SU-DHL-6 (cell line): ENCODE data around the gene FAM187B.
"Not testable (repeated sequence)": the region's sequence is repeated elsewhere in the genome, so short reads cannot be mapped to it uniquely, and the experiment has no call there.

Experiments
- H2AFZ ChIP-seq: fragments of 200-600 bp; sonication (generic); 2 replicates; pipeline ENCODE4 v1.6.1; 2014; ENCODE audit warnings: low read depth, mild to moderate bottlenecking, moderate library complexity, mixed read lengths, antibody characterized with exemption, low read length; ENCODE audit not compliant: severe bottlenecking
- H3F3A ChIP-seq: fragments of 200-600 bp; shearing (Covaris generic); 2 replicates; pipeline ENCODE4 v1.6.0; 2016; ENCODE audit warnings: antibody characterized with exemption, mild to moderate bottlenecking; ENCODE audit not compliant: insufficient read depth
- H3K27ac ChIP-seq: fragments of 200-600 bp; sonication (generic); 2 replicates; pipeline ENCODE4 v1.5.1; 2016; ENCODE audit warnings: low read depth, mild to moderate bottlenecking, low read length, moderate library complexity, mixed read lengths
- H3K27me3 ChIP-seq: fragments of 200-600 bp; sonication (generic), shearing (Covaris generic); 2 replicates; pipeline ENCODE4 v1.6.0; 2014; ENCODE audit warnings: mild to moderate bottlenecking, low read length
- H3K36me3 ChIP-seq: fragments of 200-600 bp; sonication (generic); 2 replicates; pipeline ENCODE4 v1.6.1; 2014; ENCODE audit warnings: mild to moderate bottlenecking, low read length, mixed read lengths
- H3K4me2 ChIP-seq: fragments of 300-600, 200-600 bp; shearing (Covaris generic), sonication (generic); 2 replicates; pipeline ENCODE4 v1.6.0; 2014; ENCODE audit warnings: low read length, low read depth, mild to moderate bottlenecking; ENCODE audit not compliant: poor library complexity, severe bottlenecking
- H3K4me3 ChIP-seq: fragments of 200-600 bp; sonication (generic); 2 replicates; pipeline ENCODE4 v1.5.1; 2014; ENCODE audit warnings: antibody characterized with exemption, low read length, mild to moderate bottlenecking, mixed read lengths; ENCODE audit not compliant: insufficient read depth, poor library complexity, severe bottlenecking
- H3K79me2 ChIP-seq: fragments of 200-600 bp; sonication (generic); 2 replicates; pipeline ENCODE4 v1.6.1; 2014; ENCODE audit warnings: mild to moderate bottlenecking, low read length, moderate library complexity; ENCODE audit not compliant: insufficient read depth
- H3K9ac ChIP-seq: fragments of 200-600 bp; sonication (generic); 2 replicates; pipeline ENCODE4 v1.7.0; 2014; ENCODE audit warnings: mild to moderate bottlenecking, low read length
- H3K9me2 ChIP-seq: fragments of 200-600 bp; sonication (generic); replicated peaks from 2 replicates; pipeline ENCODE4 v1.6.1; 2014; ENCODE audit warnings: low read length; ENCODE audit not compliant: insufficient read depth
- H3K9me3 ChIP-seq: fragments of 200-600 bp; sonication (generic); 2 replicates; pipeline ENCODE4 v1.6.1; 2014; ENCODE audit warnings: low read length, mixed read lengths; ENCODE audit not compliant: insufficient read depth
- H4K20me1 ChIP-seq: fragments of 200-600 bp; sonication (generic); 2 replicates; pipeline ENCODE4 v1.6.1; 2014; ENCODE audit warnings: low read depth, mild to moderate bottlenecking, antibody characterized with exemption, low read length, moderate library complexity, mixed read lengths
- EZH2phosphoT487 ChIP-seq: fragments of 200-600 bp; sonication (generic), shearing (Covaris generic); conservative IDR thresholded peaks from 2 replicates; pipeline ENCODE4 v1.6.1; 2018; ENCODE audit warnings: mild to moderate bottlenecking, antibody characterized with exemption, low read length, moderate library complexity, mixed read lengths
- TF ChIP-seq, protein P1 (sequence below): fragments of 200-600 bp; sonication (generic); IDR thresholded peaks from one replicate; pipeline ENCODE4 v1.5.1; 2017; ENCODE audit warnings: antibody characterized with exemption, mild to moderate bottlenecking, low read length, moderate library complexity; ENCODE audit not compliant: insufficient read depth, poor library complexity, severe bottlenecking

The FAM187B gene

DNA sequence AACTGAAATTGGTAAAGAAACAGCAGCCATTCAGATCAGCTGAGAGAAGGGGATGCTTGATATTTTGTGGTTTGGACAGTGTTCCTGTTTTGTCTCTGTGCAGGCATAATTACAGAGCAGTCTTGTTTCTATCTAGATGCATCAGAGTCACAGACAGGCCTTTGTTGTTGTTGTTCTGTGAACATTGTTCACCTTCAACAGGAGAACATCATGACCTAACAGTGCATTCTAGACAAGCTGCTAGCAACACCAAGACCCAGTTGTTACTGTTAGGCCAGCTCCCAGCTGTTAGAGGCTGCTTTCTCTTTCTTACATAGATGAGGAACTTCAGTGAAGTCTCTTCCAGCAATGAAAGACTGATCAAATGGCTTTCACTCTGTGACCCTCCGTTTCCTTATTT lies 11.8 kb upstream of the FAM187B start:
- no peak for TF ChIP-seq EZH2phosphoT487
- TF ChIP-seq, protein P1, sequence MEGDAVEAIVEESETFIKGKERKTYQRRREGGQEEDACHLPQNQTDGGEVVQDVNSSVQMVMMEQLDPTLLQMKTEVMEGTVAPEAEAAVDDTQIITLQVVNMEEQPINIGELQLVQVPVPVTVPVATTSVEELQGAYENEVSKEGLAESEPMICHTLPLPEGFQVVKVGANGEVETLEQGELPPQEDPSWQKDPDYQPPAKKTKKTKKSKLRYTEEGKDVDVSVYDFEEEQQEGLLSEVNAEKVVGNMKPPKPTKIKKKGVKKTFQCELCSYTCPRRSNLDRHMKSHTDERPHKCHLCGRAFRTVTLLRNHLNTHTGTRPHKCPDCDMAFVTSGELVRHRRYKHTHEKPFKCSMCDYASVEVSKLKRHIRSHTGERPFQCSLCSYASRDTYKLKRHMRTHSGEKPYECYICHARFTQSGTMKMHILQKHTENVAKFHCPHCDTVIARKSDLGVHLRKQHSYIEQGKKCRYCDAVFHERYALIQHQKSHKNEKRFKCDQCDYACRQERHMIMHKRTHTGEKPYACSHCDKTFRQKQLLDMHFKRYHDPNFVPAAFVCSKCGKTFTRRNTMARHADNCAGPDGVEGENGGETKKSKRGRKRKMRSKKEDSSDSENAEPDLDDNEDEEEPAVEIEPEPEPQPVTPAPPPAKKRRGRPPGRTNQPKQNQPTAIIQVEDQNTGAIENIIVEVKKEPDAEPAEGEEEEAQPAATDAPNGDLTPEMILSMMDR = no peak
- H3K9ac ChIP-seq = no peak overlapping the region

DNA sequence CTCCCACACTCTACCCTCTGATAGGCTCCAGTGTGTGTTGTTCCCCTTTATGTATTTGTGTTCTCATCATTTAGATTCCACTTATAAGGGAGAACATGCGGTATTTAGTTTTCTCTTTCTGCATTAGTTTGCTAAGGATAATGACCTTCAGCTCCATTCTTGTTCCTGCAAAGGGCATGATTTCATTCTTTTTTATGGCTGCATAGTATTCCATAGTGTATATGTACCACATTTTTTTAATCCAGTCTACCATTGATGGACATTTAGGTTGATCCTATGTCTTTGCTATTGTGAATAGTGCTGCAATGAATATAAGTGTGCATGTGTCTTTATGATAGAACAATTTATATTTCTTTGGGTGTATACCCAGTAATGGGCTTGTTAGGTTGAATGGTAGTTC lies 11.1 kb upstream of the FAM187B start:
- not testable (repeated sequence) for H3K4me3 ChIP-seq, H3K9me3 ChIP-seq, H3F3A ChIP-seq, H3K79me2 ChIP-seq, H3K27me3 ChIP-seq, H3K9ac ChIP-seq, H3K36me3 ChIP-seq, H4K20me1 ChIP-seq, H3K9me2 ChIP-seq, H3K27ac ChIP-seq, H3K4me2 ChIP-seq, H2AFZ ChIP-seq

More for the DNA sequence above, 11.8 kb upstream of the FAM187B start:
- Histone ChIP-seq H3K4me2 (no peak overlapping the region), H4K20me1 (no peaks in the 10 kb centered on the region), H3K9me2 (no peaks in the 10 kb centered on the region), H3K4me3 (no peak overlapping the region), H3K27me3 (no peaks in the 10 kb centered on the region), H3K27ac (no peak overlapping the region), H3K9me3 (no peaks in the 10 kb centered on the region), H3F3A (no peaks in the 10 kb centered on the region), H3K36me3 (no peaks in the 10 kb centered on the region), H2AFZ (no peak overlapping the region), H3K79me2 (no peaks in the 10 kb centered on the region)

DNA sequence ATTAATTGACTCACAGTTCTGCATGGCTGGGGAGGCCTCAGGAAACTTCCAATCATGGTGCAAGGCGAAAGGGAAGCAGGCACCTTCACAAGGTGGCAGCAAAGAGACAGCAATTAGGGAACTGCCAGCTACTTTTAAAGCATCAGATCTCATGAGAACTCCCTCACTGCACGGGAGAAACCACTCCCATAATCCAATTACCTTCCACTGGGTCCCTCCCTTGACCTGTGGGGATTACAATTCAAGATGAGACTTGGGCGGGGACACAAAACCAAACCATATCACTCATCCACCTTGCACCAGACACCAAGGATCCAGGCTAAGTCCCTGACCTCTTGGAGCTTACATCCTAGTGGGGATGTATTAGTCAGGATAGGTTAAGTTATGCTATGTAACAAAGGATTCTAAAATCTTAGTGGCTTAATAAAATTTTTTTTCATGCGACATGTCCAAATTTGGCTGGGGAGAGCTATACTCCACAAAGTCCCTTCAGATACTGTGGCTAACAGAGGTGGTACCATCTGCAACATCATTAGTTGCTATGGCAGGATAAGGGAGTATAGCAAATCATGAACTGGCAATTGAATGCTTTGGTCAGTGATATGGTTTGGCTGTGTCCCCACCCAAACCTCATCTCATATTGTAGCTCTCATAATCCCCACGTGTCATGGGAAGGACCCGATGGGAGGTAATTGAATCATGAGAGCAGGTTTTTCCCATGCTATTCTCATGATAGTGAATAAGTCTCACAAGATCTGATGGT lies 8.3 kb upstream of the FAM187B start:
- H3K27me3 ChIP-seq = no peaks in the 10 kb centered on the region
- no peak overlapping the region for H3K4me3 ChIP-seq
- H3K9me3 ChIP-seq = no peaks in the 10 kb centered on the region

DNA sequence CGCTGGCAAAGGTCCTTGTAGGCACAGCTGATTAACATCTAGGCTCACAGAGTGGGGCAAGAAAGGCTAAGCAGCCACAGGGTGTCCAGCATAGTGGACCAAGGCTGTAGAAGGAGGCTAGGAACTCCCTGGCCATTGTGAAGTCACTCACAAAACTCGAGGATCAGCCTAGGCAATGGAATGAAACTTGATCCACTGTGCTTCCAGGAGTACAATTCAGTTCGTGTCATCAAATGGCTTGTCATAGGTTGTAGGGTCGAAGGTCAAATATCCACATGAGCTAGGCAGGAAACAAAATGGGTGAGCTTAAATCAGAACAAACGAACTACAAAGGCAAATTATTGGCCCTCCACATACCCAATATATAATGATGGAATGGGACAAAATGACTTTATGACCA lies 4.4 kb upstream of the FAM187B start:
- H3K36me3 ChIP-seq = no peaks in the 10 kb centered on the region
- H3K4me3 ChIP-seq = no peak overlapping the region
- TF ChIP-seq EZH2phosphoT487 = no peak
- TF ChIP-seq, protein P1 = no peak
- H3K27ac ChIP-seq = no peak overlapping the region
- no peak overlapping the region for H2AFZ ChIP-seq
- H3K9me2 ChIP-seq = no peaks in the 10 kb centered on the region
- no peaks in the 10 kb centered on the region for H3K27me3 ChIP-seq
- H3F3A ChIP-seq = no peaks in the 10 kb centered on the region
- no peaks in the 10 kb centered on the region for H4K20me1 ChIP-seq
- H3K4me2 ChIP-seq = no peak overlapping the region
- no peak overlapping the region for H3K9ac ChIP-seq
- H3K79me2 ChIP-seq = no peaks in the 10 kb centered on the region
- no peaks in the 10 kb centered on the region for H3K9me3 ChIP-seq

More for the DNA sequence above, 8.3 kb upstream of the FAM187B start:
- no peaks in the 10 kb centered on the region for H4K20me1 ChIP-seq
- H3K27ac ChIP-seq = no peak overlapping the region
- no peaks in the 10 kb centered on the region for H3K36me3 ChIP-seq
- no peaks in the 10 kb centered on the region for H3K9me2 ChIP-seq
- no peaks in the 10 kb centered on the region for H3K79me2 ChIP-seq
- H3F3A ChIP-seq = no peaks in the 10 kb centered on the region
- H2AFZ ChIP-seq = no peak overlapping the region
- H3K4me2 ChIP-seq = no peak overlapping the region
- TF ChIP-seq, protein P1 = peak; percentile 14
- no peak for TF ChIP-seq EZH2phosphoT487
- H3K9ac ChIP-seq = no peak overlapping the region
